Esophagus (tissue), 2 donors: ENCODE measurements around the gene SMAD2. TPM values are rescaled to one million over a fixed set of nuclear protein-coding genes. Genes with fewer than 3 reads are reported as not detected.
"Not testable (repeated sequence)": the region's sequence is repeated elsewhere in the genome, so short reads cannot be mapped to it uniquely, and the experiment has no call there.

ENCODE experiments used
- H3K27ac ChIP-seq, 2 donors: one replicate each; pipeline ENCODE4 v1.5.1; 2013; ENCODE audit warnings: low read depth in 2 of 2, mild to moderate bottlenecking in 2 of 2, inconsistent platforms in 1 of 2, low read length in 1 of 2, moderate library complexity in 1 of 2
- H3K27me3 ChIP-seq, 2 donors: one replicate each; pipeline ENCODE4 v1.6.1; 2013; ENCODE audit warnings: low read length in 2 of 2, control low read depth in 1 of 2, mild to moderate bottlenecking in 1 of 2; ENCODE audit not compliant: insufficient read depth in 2 of 2, control insufficient read depth in 1 of 2
- H3K36me3 ChIP-seq, 2 donors: one replicate each; pipeline ENCODE4 v1.6.1; 2013; ENCODE audit warnings: low read length in 1 of 2; ENCODE audit not compliant: control insufficient read depth in 2 of 2, insufficient read depth in 2 of 2
- H3K4me1 ChIP-seq, 2 donors: one replicate each; pipeline ENCODE4 v1.6.1; 2013; ENCODE audit warnings: low read length in 1 of 2; ENCODE audit not compliant: control insufficient read depth in 2 of 2, insufficient read depth in 2 of 2
- H3K4me3 ChIP-seq, 2 donors: one replicate each; pipeline ENCODE4 v1.5.1; 2013; ENCODE audit warnings: low read length in 2 of 2, mild to moderate bottlenecking in 2 of 2, low read depth in 1 of 2, moderate library complexity in 1 of 2
- H3K9me3 ChIP-seq, 2 donors: one replicate each; pipeline ENCODE4 v1.6.1; 2013; ENCODE audit warnings: mild to moderate bottlenecking in 2 of 2, low read depth in 1 of 2, low read length in 1 of 2, moderate library complexity in 1 of 2; ENCODE audit not compliant: control insufficient read depth in 2 of 2, insufficient read depth in 1 of 2
- WGBS, 2 donors: extraction: QIAGEN DNeasy Blood & Tissue Kit; methylation state at CpG; one replicate each; pipeline ENCODE4 v1.1.7; 2013; 5-methylcytosine and 5-hydroxymethylcytosine counted together
- polyA plus RNA-seq, 2 donors: library from polyadenylated mRNA; stranded (reverse); fragments of 200-250 nt; gene quantifications; one replicate each; pipeline ENCODE4 v1.2.3, GENCODE V29; 2013
- donor health status: healthy with polysubstance abuse.
- donor health status: Bipolar disorder and iron deficiency.

Gene SMAD2
- polyA plus RNA-seq, 2 donors: 16.1 to 31.0 TPM

DNA sequence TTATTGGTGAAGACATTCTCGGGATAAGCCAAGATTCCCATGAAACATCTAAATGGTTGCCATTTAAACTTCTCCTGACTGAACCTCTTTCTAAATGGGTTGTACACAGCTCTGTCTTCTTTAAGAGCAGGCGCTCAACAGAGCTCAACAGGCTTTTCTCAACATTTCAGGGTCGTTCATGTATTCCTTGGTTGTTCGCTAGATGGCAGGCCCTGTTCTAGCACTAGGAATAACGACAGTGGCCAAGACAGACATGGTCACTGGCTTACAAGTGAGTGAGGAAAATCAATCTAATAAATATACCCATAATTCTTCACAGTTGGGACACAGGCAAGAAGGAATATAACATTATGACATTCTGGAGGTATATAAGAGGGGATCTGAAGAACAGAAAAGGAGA, 154.5 kb downstream of the SMAD2 start:
- Histone ChIP-seq H3K4me3 (no peak overlapping the region), H3K27me3 (no peaks in the 10 kb centered on the region), H3K36me3 (no peaks in the 10 kb centered on the region), H3K4me1 (no peaks in the 10 kb centered on the region), H3K9me3 (no peaks in the 10 kb centered on the region), H3K27ac (no peak overlapping the region)
- WGBS, 2 donors: 71 to 74% methylated on average over 5 of the region's 5 CpGs

DNA sequence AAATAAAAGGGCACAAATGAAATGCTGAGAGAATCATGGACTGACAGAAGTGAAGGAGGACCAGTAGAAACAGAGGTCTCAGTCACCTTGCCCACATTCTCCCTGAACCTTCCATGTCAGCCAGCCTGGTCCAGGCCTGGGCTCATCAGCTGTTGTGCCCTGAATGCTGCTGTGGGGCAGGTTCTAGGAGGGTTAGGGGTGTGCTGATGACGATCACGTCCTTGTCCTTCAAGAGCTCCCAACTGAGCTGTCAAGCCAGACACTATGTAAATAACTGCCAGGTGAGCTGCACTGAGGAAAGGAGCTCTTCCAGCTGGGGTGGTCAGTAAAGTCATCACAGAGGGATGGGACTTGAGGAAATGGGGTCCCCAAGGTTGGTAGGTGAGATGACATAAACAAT, 156.5 kb downstream of the SMAD2 start:
- WGBS, 2 donors: 61 to 62% methylated on average over 2 of the region's 2 CpGs
- H3K27me3 ChIP-seq: no peaks in the 10 kb centered on the region
- H3K36me3 ChIP-seq: no peaks in the 10 kb centered on the region
- H3K4me3 ChIP-seq: no peak overlapping the region
- no peaks in the 10 kb centered on the region for H3K4me1 ChIP-seq
- H3K9me3 ChIP-seq: no peaks in the 10 kb centered on the region
- no peak overlapping the region for H3K27ac ChIP-seq

DNA sequence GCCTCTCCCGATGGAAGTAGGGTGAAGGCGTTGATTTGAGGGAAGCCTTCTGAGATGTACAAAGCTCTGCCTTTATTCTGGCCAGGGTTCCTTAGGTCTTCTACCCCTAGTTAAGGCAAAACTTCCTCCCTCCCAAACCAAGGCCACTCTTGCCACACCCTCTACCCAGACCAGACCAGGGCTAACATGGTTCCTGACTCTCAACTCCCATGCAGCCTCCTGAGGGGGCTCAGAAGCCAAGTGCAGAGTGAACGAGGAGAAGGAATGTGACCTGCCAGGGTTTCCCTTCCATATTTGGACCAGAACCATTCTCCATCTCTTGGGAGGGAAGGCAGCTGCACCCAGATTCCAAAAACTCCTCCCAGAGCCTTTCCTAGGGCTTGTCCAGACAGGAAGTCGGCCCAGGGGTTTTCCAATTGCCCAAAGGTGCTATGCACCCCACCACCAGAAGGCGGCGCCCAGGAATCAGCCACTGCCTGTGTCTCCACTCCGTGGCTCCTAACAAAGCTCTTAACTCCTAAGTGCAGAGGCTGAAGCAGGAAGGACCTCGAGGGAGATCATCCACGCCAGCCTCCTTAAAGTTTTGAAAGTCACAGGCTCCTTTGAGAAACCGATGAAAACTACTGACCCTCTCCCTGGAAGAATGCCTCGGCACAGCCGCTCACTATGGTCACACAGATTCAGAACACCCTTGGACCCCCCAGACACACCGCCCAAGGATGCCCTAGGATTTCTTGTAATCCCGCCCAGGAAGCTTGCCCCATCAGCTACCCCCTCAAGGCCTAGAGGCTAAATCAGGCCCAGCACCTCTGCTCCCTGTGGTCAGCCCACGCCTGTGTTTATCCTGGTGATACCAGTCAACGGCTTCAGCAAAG, 157.8 kb downstream of the SMAD2 start:
- no peak overlapping the region for H3K27ac ChIP-seq
- H3K4me3 ChIP-seq: no peak overlapping the region
- no peaks in the 10 kb centered on the region for H3K4me1 ChIP-seq
- no peaks in the 10 kb centered on the region for H3K36me3 ChIP-seq
- H3K9me3 ChIP-seq: no peaks in the 10 kb centered on the region
- no peaks in the 10 kb centered on the region for H3K27me3 ChIP-seq
- WGBS, 2 donors: 61 to 65% methylated on average over 16 of the region's 16 CpGs

DNA sequence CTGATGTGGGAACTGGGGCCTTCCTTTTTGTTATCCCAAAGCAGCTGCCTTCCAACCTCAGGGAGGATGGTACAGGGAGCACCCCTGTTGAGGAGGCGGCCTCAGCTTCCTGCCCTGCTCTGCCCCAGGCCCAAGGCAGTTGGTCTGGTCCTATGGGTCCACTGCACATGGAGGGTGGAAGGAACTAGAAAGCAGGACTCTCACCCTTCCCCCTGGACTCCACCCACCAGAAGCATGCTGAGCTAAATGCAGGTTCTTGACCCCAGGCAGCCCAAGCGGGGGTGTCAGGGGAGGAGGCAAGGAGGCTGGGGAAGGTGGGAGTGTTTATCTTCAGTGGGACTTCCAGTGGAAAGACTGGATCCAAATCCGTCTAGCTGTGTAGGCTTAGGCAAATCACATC, 158.5 kb downstream of the SMAD2 start:
- no peaks in the 10 kb centered on the region for H3K9me3 ChIP-seq
- no peaks in the 10 kb centered on the region for H3K4me1 ChIP-seq
- WGBS, 2 donors: 45 to 51% methylated on average over 3 of the region's 3 CpGs
- no peaks in the 10 kb centered on the region for H3K27me3 ChIP-seq
- no peak overlapping the region for H3K27ac ChIP-seq
- H3K36me3 ChIP-seq: no peaks in the 10 kb centered on the region
- H3K4me3 ChIP-seq: no peak overlapping the region

DNA sequence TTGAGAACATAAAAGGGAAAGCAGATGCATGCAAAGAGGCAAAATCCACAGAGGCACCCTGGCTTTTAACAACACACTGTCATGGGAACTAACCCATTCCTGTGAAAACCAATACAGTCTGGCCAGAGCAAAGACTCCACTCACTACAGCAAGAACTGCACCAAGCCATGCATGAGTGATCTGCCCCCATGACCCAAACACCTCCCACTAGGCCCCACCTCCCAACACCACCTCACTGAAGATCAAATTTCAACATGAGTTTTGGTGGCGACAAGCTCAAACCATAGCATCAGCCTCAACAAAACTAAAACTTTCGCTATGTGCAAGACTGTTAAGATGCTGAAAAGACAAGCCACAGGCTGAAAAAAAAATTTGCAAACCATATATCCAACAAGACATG, 162.8 kb downstream of the SMAD2 start:
- 82 to 83% methylated on average over 2 of the region's 2 CpGs for WGBS, 2 donors
- no peak overlapping the region for H3K4me3 ChIP-seq
- no peaks in the 10 kb centered on the region for H3K4me1 ChIP-seq
- H3K27me3 ChIP-seq: no peaks in the 10 kb centered on the region
- no peaks in the 10 kb centered on the region for H3K9me3 ChIP-seq
- H3K36me3 ChIP-seq: no peaks in the 10 kb centered on the region
- H3K27ac ChIP-seq: no peak overlapping the region

DNA sequence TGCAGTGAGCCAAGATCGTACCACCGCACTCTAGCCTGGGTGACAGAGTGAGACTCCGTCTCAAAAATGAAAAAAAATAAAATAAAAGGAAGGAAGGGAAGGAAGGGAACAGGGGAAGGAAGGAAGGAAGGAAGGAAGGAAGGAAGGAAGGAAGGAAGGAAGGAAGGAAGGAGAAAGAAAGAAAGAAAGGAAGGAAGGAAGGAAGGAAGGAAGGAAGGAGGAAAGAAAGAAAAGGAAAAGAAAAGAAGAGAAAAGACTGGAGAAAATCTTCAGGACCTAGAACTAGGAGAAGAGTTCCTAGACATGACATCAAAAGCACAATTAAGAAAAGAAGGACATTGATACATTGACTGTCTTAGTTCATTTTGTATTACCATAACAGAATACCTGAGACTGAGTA, 163.3 kb downstream of the SMAD2 start:
- 95 to 97% methylated on average over 3 of the region's 3 CpGs for WGBS, 2 donors
- H3K27me3 ChIP-seq, H3K9me3 ChIP-seq, H3K4me3 ChIP-seq, H3K36me3 ChIP-seq, H3K27ac ChIP-seq, H3K4me1 ChIP-seq: not testable (repeated sequence)
